ENCODE data around the gene SYT2. TPM values are rescaled to one million over a fixed set of nuclear protein-coding genes. Genes with fewer than 3 reads are reported as not detected.

The SYT2 gene
- total RNA-seq, 1 experiment from 2014 or later, result not detected

- no peak for TF ChIP-seq POLR2AphosphoS5 (IDR thresholded peaks at IDR 0.05; ENCODE audit: low read depth, low read length)
- TF ChIP-seq TCF7L2 (IDR thresholded peaks at IDR 0.05; ENCODE audit: borderline replicate concordance, extremely low read depth, insufficient read depth, insufficient read length), result no peak
Measured at GRCh38 chr1:202585590-202585933, 124.7 kb downstream of the SYT2 start (continued).

- no TSS peak for BruUV-seq (replicated peaks)
- ATAC-seq (no peak), DNase-seq (ENCODE audit: low read depth, low spot score) (no peak)
- peaks cover 21 to 40% of the 10 kb centered on the region in 2 experiments for H3K4me1 ChIP-seq (ENCODE audit: control insufficient read depth in 1 of 2, insufficient read depth in 2 of 2, low read length in 2 of 2)
- H3K9me3 ChIP-seq (ENCODE audit: control insufficient read depth in 1 of 2, insufficient read depth in 1 of 2, low read depth in 1 of 2, low read length in 2 of 2), result no peaks in the 10 kb centered on the region
- H2AFZ ChIP-seq (ENCODE audit: low read depth, low read length, poor library complexity, severe bottlenecking), result no peak overlapping the region
- H3K27ac ChIP-seq (ENCODE audit: low read depth, low read length), result no peak overlapping the region
- H3K79me2 ChIP-seq (ENCODE audit: insufficient read depth, low read length), result no peaks in the 10 kb centered on the region
- ChIA-PET CTCF (no interaction called here), RAD21 (ENCODE audit: low non-redundant PET in 1 of 2, low total read pairs in 2 of 2, uncharacterized antibody in 2 of 2, unreplicated experiment in 2 of 2) (no interaction called here), POLR2A (no interaction called here)
- H3K9me2 ChIP-seq (ENCODE audit: insufficient read depth), result no peaks in the 10 kb centered on the region; the same call in 1 of the 2 replicates
- no peak overlapping the region for H3K9ac ChIP-seq (ENCODE audit: low read length)
- no peaks in the 10 kb centered on the region for H4K20me1 ChIP-seq (ENCODE audit: insufficient read depth)
- H3K27me3 ChIP-seq (ENCODE audit: insufficient read depth, low read length), result no peaks in the 10 kb centered on the region
- no peak overlapping the region for H3K4me3 ChIP-seq (replicated peaks in 1 of 2; ENCODE audit: low read depth in 1 of 2, low read length in 2 of 2)
- H3K36me3 ChIP-seq (ENCODE audit: control insufficient read depth in 1 of 2, insufficient read depth in 2 of 2, low read length in 2 of 2), result no peaks in the 10 kb centered on the region
- intact Hi-C loops (cut with micrococcal nuclease), result no loop called here
- no peak overlapping the region for H3K4me2 ChIP-seq (ENCODE audit: low read length)
- no peak for TF ChIP-seq SIN3A (IDR thresholded peaks at IDR 0.05; ENCODE audit: low read depth)
- no peak for TF ChIP-seq CEBPB (IDR thresholded peaks at IDR 0.05; ENCODE audit: low read depth)
- no peak for TF ChIP-seq MAX (IDR thresholded peaks at IDR 0.05)
- TF ChIP-seq EGR1 (IDR thresholded peaks at IDR 0.05; ENCODE audit: low read depth), result no peak
- TF ChIP-seq SP1 (IDR thresholded peaks at IDR 0.05; ENCODE audit: low read depth), result no peak
- no peak for TF ChIP-seq CTCF (IDR thresholded peaks at IDR 0.05 in 2 of 3, conservative IDR thresholded peaks at IDR 0.05 in 1 of 3; ENCODE audit: borderline replicate concordance in 1 of 3, insufficient read depth in 1 of 3, low read depth in 2 of 3, low read length in 2 of 3)
- TF ChIP-seq EZH2phosphoT487 (IDR thresholded peaks at IDR 0.05; ENCODE audit: borderline replicate concordance), result no peak
- TF ChIP-seq SRF (IDR thresholded peaks at IDR 0.05; ENCODE audit: low read depth), result no peak
- no peak for TF ChIP-seq ZNF274 (IDR thresholded peaks at IDR 0.05; ENCODE audit: low read depth, low read length)
- TF ChIP-seq REST (IDR thresholded peaks at IDR 0.05; ENCODE audit: low read depth), result no peak
- no peak for TF ChIP-seq EZH2 (IDR thresholded peaks at IDR 0.05)
- no peak for TF ChIP-seq ZBTB33 (IDR thresholded peaks at IDR 0.05; ENCODE audit: extremely low read depth, insufficient replicate concordance, low read length)
- no peak for TF ChIP-seq FOSL1 (IDR thresholded peaks at IDR 0.05; ENCODE audit: low read depth)
- TF ChIP-seq ZFX (IDR thresholded peaks at IDR 0.05), result no peak
- TF ChIP-seq RAD21 (IDR thresholded peaks at IDR 0.05; ENCODE audit: low read depth), result no peak
- no peak for TF ChIP-seq TCF7L2 (IDR thresholded peaks at IDR 0.05; ENCODE audit: borderline replicate concordance, extremely low read depth, insufficient read depth, insufficient read length)
- no peak for TF ChIP-seq POLR2A (IDR thresholded peaks at IDR 0.05; ENCODE audit: borderline replicate concordance, extremely low read depth, insufficient read depth, insufficient read length)
Measured at GRCh38 chr1:202584707-202585589, 125.3 kb downstream of the SYT2 start.
